ENCODE data around the gene REV1.

REV1 gene

DNA sequence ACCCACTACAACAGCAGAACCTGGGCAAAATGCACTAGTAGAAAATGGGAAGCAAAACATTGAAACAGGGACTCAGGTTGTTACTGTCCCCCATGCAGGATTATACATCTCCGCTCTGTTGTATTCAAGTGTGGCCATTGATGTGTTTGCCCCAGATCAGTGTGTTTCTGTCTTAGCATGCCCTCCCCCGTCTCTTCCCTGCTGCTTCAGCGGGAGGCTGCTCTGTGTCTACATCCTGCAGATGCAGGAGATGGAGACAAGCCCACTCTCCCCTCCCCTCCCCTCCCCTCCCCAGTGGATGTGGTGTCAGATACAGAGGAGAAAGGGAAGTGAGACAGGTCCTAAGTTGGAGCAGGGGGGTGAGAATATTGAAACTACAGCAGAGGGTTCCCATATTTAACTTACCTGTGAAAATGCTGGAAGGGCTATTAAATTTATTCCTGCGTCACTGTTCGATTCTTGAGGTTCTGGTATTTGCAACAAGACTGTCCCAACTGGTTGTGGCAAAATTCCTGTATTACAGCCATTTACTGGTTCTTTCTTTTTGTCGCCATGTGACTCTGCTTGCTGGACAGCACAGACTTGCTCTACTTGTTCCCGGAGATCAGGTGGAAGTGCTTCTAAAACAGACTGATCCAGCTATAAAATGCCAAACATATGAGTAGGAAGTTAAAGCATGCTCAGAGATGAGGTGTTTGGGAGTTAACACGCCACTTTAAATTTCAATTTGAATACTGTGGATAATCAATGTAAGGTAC is 85.6 kb downstream of the REV1 start:
- no peak overlapping the region for H3K4me3 ChIP-seq (ENCODE audit: low read depth, low read length)
- H3K27ac ChIP-seq (ENCODE audit: extremely low read depth, low read depth, low read length), result no peak overlapping the region
- peaks cover 35 to 81% of the 10 kb centered on the region in 2 experiments for H3K36me3 ChIP-seq (ENCODE audit: control insufficient read depth in 2 of 2, insufficient read depth in 1 of 2, low read length in 2 of 2)
- H3K4me1 ChIP-seq (ENCODE audit: control insufficient read depth, insufficient read depth, low read length), result no peaks in the 10 kb centered on the region
- POLR2A ChIA-PET, result interaction anchor here (0.6 to 1.4 kb wide), 2 partner anchors 67 to 789 kb away, joined by 3 to 5 read pairs; partner anchors contain the start of gene EIF5B
- CTCF ChIA-PET, result interaction anchor here (0.8 kb wide), 1 partner anchor 22 kb away, joined by 4 read pairs; no protein-coding TSS in a partner anchor
- TF ChIP-seq ZNF311 (tag by site-specific recombination; IDR thresholded peaks at IDR 0.05; ENCODE audit: borderline replicate concordance) (no peak), ZNF707 (tag by site-specific recombination; IDR thresholded peaks at IDR 0.05) (no peak), ZNF621 (tag by site-specific recombination; IDR thresholded peaks at IDR 0.05) (no peak), ZNF23 (tag by site-specific recombination; IDR thresholded peaks at IDR 0.05; ENCODE audit: borderline replicate concordance) (no peak), ZNF777 (tag by site-specific recombination; IDR thresholded peaks at IDR 0.05; ENCODE audit: borderline replicate concordance) (no peak), MYNN (tag by site-specific recombination; IDR thresholded peaks at IDR 0.05; ENCODE audit: borderline replicate concordance) (no peak), ZNF626 (tag by site-specific recombination; IDR thresholded peaks at IDR 0.05) (no peak), ZNF266 (tag by site-specific recombination; IDR thresholded peaks at IDR 0.05; ENCODE audit: low read depth) (no peak), SP3 (tag by site-specific recombination; IDR thresholded peaks at IDR 0.05) (no peak), ZSCAN23 (tag by site-specific recombination; IDR thresholded peaks at IDR 0.05) (no peak), ZNF37A (tag by site-specific recombination; IDR thresholded peaks at IDR 0.05) (no peak), ZNF433 (tag by site-specific recombination; IDR thresholded peaks at IDR 0.05; ENCODE audit: low read depth) (no peak), ZNF114 (tag by site-specific recombination; IDR thresholded peaks at IDR 0.05) (no peak), ZNF843 (tag by site-specific recombination; IDR thresholded peaks at IDR 0.05) (no peak), KLF1 (tag by site-specific recombination; IDR thresholded peaks at IDR 0.05) (no peak), ZFP41 (tag by site-specific recombination; IDR thresholded peaks at IDR 0.05; ENCODE audit: borderline replicate concordance) (no peak), ZBTB17 (tag by site-specific recombination; IDR thresholded peaks at IDR 0.05) (no peak)
- TF ChIP-seq, protein P1, sequence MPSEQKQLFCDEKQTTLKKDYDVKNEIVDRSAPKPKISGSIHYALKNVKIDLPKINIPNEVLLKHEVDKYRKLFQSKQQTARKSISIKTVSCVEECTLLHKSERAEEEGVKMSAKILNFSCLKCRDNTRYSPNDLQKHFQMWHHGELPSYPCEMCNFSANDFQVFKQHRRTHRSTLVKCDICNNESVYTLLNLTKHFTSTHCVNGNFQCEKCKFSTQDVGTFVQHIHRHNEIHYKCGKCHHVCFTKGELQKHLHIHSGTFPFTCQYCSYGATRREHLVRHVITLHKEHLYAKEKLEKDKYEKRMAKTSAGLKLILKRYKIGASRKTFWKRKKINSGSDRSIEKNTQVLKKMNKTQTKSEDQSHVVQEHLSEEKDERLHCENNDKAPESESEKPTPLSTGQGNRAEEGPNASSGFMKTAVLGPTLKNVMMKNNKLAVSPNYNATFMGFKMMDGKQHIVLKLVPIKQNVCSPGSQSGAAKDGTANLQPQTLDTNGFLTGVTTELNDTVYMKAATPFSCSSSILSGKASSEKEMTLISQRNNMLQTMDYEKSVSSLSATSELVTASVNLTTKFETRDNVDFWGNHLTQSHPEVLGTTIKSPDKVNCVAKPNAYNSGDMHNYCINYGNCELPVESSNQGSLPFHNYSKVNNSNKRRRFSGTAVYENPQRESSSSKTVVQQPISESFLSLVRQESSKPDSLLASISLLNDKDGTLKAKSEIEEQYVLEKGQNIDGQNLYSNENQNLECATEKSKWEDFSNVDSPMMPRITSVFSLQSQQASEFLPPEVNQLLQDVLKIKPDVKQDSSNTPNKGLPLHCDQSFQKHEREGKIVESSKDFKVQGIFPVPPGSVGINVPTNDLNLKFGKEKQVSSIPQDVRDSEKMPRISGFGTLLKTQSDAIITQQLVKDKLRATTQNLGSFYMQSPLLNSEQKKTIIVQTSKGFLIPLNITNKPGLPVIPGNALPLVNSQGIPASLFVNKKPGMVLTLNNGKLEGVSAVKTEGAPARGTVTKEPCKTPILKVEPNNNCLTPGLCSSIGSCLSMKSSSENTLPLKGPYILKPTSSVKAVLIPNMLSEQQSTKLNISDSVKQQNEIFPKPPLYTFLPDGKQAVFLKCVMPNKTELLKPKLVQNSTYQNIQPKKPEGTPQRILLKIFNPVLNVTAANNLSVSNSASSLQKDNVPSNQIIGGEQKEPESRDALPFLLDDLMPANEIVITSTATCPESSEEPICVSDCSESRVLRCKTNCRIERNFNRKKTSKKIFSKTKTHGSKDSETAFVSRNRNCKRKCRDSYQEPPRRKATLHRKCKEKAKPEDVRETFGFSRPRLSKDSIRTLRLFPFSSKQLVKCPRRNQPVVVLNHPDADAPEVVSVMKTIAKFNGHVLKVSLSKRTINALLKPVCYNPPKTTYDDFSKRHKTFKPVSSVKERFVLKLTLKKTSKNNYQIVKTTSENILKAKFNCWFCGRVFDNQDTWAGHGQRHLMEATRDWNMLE (tag by site-specific recombination; conservative IDR thresholded peaks at IDR 0.05; ENCODE audit: low read depth), result no peak
- TF ChIP-seq, protein P2, sequence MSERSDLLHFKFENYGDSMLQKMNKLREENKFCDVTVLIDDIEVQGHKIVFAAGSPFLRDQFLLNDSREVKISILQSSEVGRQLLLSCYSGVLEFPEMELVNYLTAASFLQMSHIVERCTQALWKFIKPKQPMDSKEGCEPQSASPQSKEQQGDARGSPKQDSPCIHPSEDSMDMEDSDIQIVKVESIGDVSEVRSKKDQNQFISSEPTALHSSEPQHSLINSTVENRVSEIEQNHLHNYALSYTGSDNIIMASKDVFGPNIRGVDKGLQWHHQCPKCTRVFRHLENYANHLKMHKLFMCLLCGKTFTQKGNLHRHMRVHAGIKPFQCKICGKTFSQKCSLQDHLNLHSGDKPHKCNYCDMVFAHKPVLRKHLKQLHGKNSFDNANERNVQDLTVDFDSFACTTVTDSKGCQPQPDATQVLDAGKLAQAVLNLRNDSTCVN (tag by site-specific recombination; optimal IDR thresholded peaks at IDR 0.05), result no peak
- no peaks in the 10 kb centered on the region for H3K9me3 ChIP-seq (ENCODE audit: control insufficient read depth, insufficient read depth, low read depth, low read length)

DNA sequence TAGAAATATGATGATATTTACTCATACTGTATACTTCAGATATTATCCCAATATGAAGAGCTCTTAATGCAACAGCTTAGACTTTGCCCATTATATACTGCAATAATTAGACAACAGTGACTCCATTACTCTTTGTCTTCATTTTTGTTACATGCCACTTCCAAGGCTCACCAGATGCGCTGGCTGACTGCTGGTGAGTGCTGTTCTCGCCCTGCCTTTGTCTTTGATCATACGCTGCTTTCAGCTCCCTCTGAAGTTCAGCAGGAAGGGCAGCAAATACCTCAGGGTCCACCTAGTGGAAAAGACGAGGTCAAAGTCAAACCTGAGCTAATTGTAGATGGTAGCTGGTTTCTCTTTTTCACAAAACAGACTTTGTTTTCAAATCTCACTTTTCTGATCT is 86.3 kb downstream of the REV1 start:
- H3K27ac ChIP-seq (ENCODE audit: extremely low read depth, low read depth, low read length), result no peak overlapping the region
- peaks cover 39 to 86% of the 10 kb centered on the region in 2 experiments for H3K36me3 ChIP-seq (ENCODE audit: control insufficient read depth in 2 of 2, insufficient read depth in 1 of 2, low read length in 2 of 2)
- no peaks in the 10 kb centered on the region for H3K9me3 ChIP-seq (ENCODE audit: control insufficient read depth, insufficient read depth, low read depth, low read length)
- H3K4me1 ChIP-seq (ENCODE audit: control insufficient read depth, insufficient read depth, low read length), result no peaks in the 10 kb centered on the region
- POLR2A ChIA-PET, result interaction anchor here (0.6 to 1.4 kb wide), 3 partner anchors 66 to 788 kb away, joined by 3 to 5 read pairs (median 5); partner anchors contain the start of gene EIF5B
- CTCF ChIA-PET, result interaction anchor here (0.5 to 0.8 kb wide), 2 partner anchors 21 to 88 kb away, joined by 4 read pairs; no protein-coding TSS in a partner anchor
- H3K4me3 ChIP-seq (ENCODE audit: low read depth, low read length), result no peak overlapping the region
- TF ChIP-seq ZNF670 (tag by site-specific recombination; IDR thresholded peaks at IDR 0.05; ENCODE audit: low read depth), result no peak
- TF ChIP-seq, protein P3, sequence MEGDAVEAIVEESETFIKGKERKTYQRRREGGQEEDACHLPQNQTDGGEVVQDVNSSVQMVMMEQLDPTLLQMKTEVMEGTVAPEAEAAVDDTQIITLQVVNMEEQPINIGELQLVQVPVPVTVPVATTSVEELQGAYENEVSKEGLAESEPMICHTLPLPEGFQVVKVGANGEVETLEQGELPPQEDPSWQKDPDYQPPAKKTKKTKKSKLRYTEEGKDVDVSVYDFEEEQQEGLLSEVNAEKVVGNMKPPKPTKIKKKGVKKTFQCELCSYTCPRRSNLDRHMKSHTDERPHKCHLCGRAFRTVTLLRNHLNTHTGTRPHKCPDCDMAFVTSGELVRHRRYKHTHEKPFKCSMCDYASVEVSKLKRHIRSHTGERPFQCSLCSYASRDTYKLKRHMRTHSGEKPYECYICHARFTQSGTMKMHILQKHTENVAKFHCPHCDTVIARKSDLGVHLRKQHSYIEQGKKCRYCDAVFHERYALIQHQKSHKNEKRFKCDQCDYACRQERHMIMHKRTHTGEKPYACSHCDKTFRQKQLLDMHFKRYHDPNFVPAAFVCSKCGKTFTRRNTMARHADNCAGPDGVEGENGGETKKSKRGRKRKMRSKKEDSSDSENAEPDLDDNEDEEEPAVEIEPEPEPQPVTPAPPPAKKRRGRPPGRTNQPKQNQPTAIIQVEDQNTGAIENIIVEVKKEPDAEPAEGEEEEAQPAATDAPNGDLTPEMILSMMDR (tag by site-specific recombination; IDR thresholded peaks at IDR 0.05), result 0 out of 2 replicates have a peak, but pooled peaks have one; percentile 19
